Stimulated activated naive CD8-positive, alpha-beta T cell treated with anti-CD3 and anti-CD28 coated beads, Interleukin-15, amount 100 ng/mL, for 72 hours (primary cell): ENCODE measurements around the gene FGF4.

Experiments
- ATAC-seq: fragments of 150-1000 bp; cut with Tn5 transposase; 2 replicates; pipeline ENCODE4 v1.10.0; 2021; ENCODE audit warnings: mild to moderate bottlenecking, moderate library complexity
- DNase-seq, 2 donors: peaks; one replicate each; pipeline ENCODE4 v3.0.0; 2021 to 2022
- H3K27ac Mint-ChIP-seq, 2 donors: one replicate each; pipeline ENCODE4 v1.8.0; 2022; ENCODE audit warnings: mild to moderate bottlenecking in 2 of 2, mixed read lengths in 2 of 2, moderate library complexity in 2 of 2
- H3K27me3 Mint-ChIP-seq: one replicate; pipeline ENCODE4 v1.8.0; 2022; ENCODE audit warnings: mixed read lengths
- H3K4me1 Mint-ChIP-seq: one replicate; pipeline ENCODE4 v1.8.0; 2022; ENCODE audit warnings: mild to moderate bottlenecking, mixed read lengths
- H3K4me3 Mint-ChIP-seq, 2 donors: one replicate each; pipeline ENCODE4 v1.8.0; 2022; ENCODE audit warnings: mild to moderate bottlenecking in 2 of 2, mixed read lengths in 2 of 2, moderate library complexity in 1 of 2
- H3K9me3 Mint-ChIP-seq, 2 donors: one replicate each; pipeline ENCODE4 v1.8.0; 2022; ENCODE audit warnings: mixed read lengths in 2 of 2

The FGF4 gene

GRCh38 chr11:69760319-69760718, 14.8 kb downstream of the FGF4 start:
- ATAC-seq (no peak), DNase-seq (no peak)
- peaks cover 0 to 7% of the 10 kb centered on the region in 2 donors for H3K9me3 Mint-ChIP-seq
- no peak overlapping the region for H3K27ac Mint-ChIP-seq
- no peak overlapping the region for H3K4me3 Mint-ChIP-seq
- peaks cover 45% of the 10 kb centered on the region for H3K27me3 Mint-ChIP-seq
- no peaks in the 10 kb centered on the region for H3K4me1 Mint-ChIP-seq

- H3K27ac Mint-ChIP-seq: no peak overlapping the region
- peaks cover 8% of the 10 kb centered on the region for H3K27me3 Mint-ChIP-seq
- DNase-seq (no peak), ATAC-seq (no peak)
- H3K4me3 Mint-ChIP-seq: no peak overlapping the region
- no peaks in the 10 kb centered on the region for H3K4me1 Mint-ChIP-seq
- H3K9me3 Mint-ChIP-seq: no peaks in the 10 kb centered on the region
Observed at GRCh38 chr11:69752890-69753289, 22.3 kb downstream of the FGF4 start.

GRCh38 chr11:69750875-69751597, 24.1 kb downstream of the FGF4 start:
- Mint-ChIP-seq H3K27me3 (peaks cover 14% of the 10 kb centered on the region), H3K4me1 (no peaks in the 10 kb centered on the region), H3K27ac (peak overlapping the region in 1 of 2 donors; percentile 12), H3K4me3 (no peak overlapping the region), H3K9me3 (no peaks in the 10 kb centered on the region)
- DNase-seq (no peak), ATAC-seq (no peak)

GRCh38 chr11:69750108-69750850, 24.9 kb downstream of the FGF4 start:
- H3K4me3 Mint-ChIP-seq: no peak overlapping the region

GRCh38 chr11:69748637-69749036, 26.5 kb downstream of the FGF4 start:
- Mint-ChIP-seq H3K27me3 (peaks cover 30% of the 10 kb centered on the region), H3K9me3 (no peaks in the 10 kb centered on the region), H3K4me1 (no peaks in the 10 kb centered on the region), H3K4me3 (no peak overlapping the region), H3K27ac (no peak overlapping the region)
- ATAC-seq (no peak), DNase-seq (no peak)

More at GRCh38 chr11:69750108-69750850, 24.9 kb downstream of the FGF4 start:
- Mint-ChIP-seq H3K9me3 (no peaks in the 10 kb centered on the region), H3K4me1 (no peaks in the 10 kb centered on the region), H3K27ac (no peak overlapping the region), H3K27me3 (peaks cover 20% of the 10 kb centered on the region)
- DNase-seq (no peak), ATAC-seq (no peak)

- Mint-ChIP-seq H3K4me1 (no peaks in the 10 kb centered on the region), H3K4me3 (no peak overlapping the region), H3K9me3 (no peaks in the 10 kb centered on the region), H3K27ac (peak overlapping the region in 1 of 2 donors; percentile 81), H3K27me3 (peaks cover 30% of the 10 kb centered on the region)
- ATAC-seq (no peak), DNase-seq (no peak)
Observed at GRCh38 chr11:69746752-69747742, 28.1 kb downstream of the FGF4 start.

GRCh38 chr11:69746140-69746539, 29.0 kb downstream of the FGF4 start:
- no peak overlapping the region for H3K4me3 Mint-ChIP-seq
- no peaks in the 10 kb centered on the region for H3K9me3 Mint-ChIP-seq
- no peak overlapping the region for H3K27ac Mint-ChIP-seq
- DNase-seq (no peak), ATAC-seq (no peak)
- peaks cover 30% of the 10 kb centered on the region for H3K27me3 Mint-ChIP-seq
- H3K4me1 Mint-ChIP-seq: no peaks in the 10 kb centered on the region

GRCh38 chr11:69745201-69745600, 29.9 kb downstream of the FGF4 start:
- H3K27me3 Mint-ChIP-seq: peaks cover 30% of the 10 kb centered on the region
- no peak overlapping the region for H3K4me3 Mint-ChIP-seq
- ATAC-seq: no peak
- no peak overlapping the region for H3K27ac Mint-ChIP-seq
- no peaks in the 10 kb centered on the region for H3K4me1 Mint-ChIP-seq
- DNase-seq: no peak
- H3K9me3 Mint-ChIP-seq: no peaks in the 10 kb centered on the region

GRCh38 chr11:69744435-69744834, 30.7 kb downstream of the FGF4 start:
- Mint-ChIP-seq H3K4me3 (no peak overlapping the region), H3K9me3 (peaks cover 0 to 2% of the 10 kb centered on the region in 2 donors), H3K4me1 (no peaks in the 10 kb centered on the region), H3K27ac (no peak overlapping the region), H3K27me3 (peaks cover 30% of the 10 kb centered on the region)
- DNase-seq (no peak), ATAC-seq (no peak)

GRCh38 chr11:69734841-69735240, 40.3 kb downstream of the FGF4 start:
- Mint-ChIP-seq H3K4me3 (no peak overlapping the region), H3K27ac (no peak overlapping the region), H3K9me3 (peaks cover 19 to 21% of the 10 kb centered on the region in 2 donors), H3K27me3 (peaks cover 27% of the 10 kb centered on the region), H3K4me1 (no peaks in the 10 kb centered on the region)
- DNase-seq: no peak
- no peak for ATAC-seq

- Mint-ChIP-seq H3K4me1 (no peaks in the 10 kb centered on the region), H3K27me3 (peaks cover 32% of the 10 kb centered on the region), H3K27ac (no peak overlapping the region), H3K4me3 (no peak overlapping the region), H3K9me3 (peaks cover 16 to 21% of the 10 kb centered on the region in 2 donors)
- DNase-seq (no peak), ATAC-seq (no peak)
Observed at GRCh38 chr11:69734367-69734766, 40.8 kb downstream of the FGF4 start.

- no peak overlapping the region for H3K4me3 Mint-ChIP-seq
- H3K4me1 Mint-ChIP-seq: no peaks in the 10 kb centered on the region
- ATAC-seq (no peak), DNase-seq (no peak)
- H3K9me3 Mint-ChIP-seq: peaks cover 14 to 21% of the 10 kb centered on the region in 2 donors
- H3K27ac Mint-ChIP-seq: no peak overlapping the region
- H3K27me3 Mint-ChIP-seq: peaks cover 46% of the 10 kb centered on the region
Observed at GRCh38 chr11:69732910-69733309, 42.2 kb downstream of the FGF4 start.

GRCh38 chr11:69731110-69731509, 44.0 kb downstream of the FGF4 start:
- Mint-ChIP-seq H3K27me3 (peaks cover 64% of the 10 kb centered on the region), H3K9me3 (peaks cover 14 to 21% of the 10 kb centered on the region in 2 donors), H3K4me3 (no peak overlapping the region), H3K27ac (no peak overlapping the region), H3K4me1 (no peaks in the 10 kb centered on the region)
- DNase-seq: no peak
- ATAC-seq: no peak

- ATAC-seq: no peak
- H3K4me3 Mint-ChIP-seq: no peak overlapping the region
- peaks cover 14 to 21% of the 10 kb centered on the region in 2 donors for H3K9me3 Mint-ChIP-seq
Observed at GRCh38 chr11:69730500-69730899, 44.6 kb downstream of the FGF4 start.

GRCh38 chr11:69729252-69729651, 45.9 kb downstream of the FGF4 start:
- H3K9me3 Mint-ChIP-seq: peaks cover 7 to 13% of the 10 kb centered on the region in 2 donors
- DNase-seq (no peak), ATAC-seq (no peak)
- H3K27ac Mint-ChIP-seq: no peak overlapping the region
- H3K27me3 Mint-ChIP-seq: peaks cover 77% of the 10 kb centered on the region
- no peak overlapping the region for H3K4me3 Mint-ChIP-seq
- no peaks in the 10 kb centered on the region for H3K4me1 Mint-ChIP-seq

More at GRCh38 chr11:69730500-69730899, 44.6 kb downstream of the FGF4 start:
- H3K27me3 Mint-ChIP-seq: peaks cover 69% of the 10 kb centered on the region
- no peaks in the 10 kb centered on the region for H3K4me1 Mint-ChIP-seq
- no peak overlapping the region for H3K27ac Mint-ChIP-seq
- no peak for DNase-seq
